Gastrocnemius medialis (tissue), 4 donors: Measurements from ENCODE around the gene GRIK4. TPM values are rescaled to one million over a fixed set of nuclear protein-coding genes. Genes with fewer than 3 reads are reported as not detected.

ENCODE experiments used
- ATAC-seq, 2 donors: fragments of 150-250 bp; one replicate each; pipeline ENCODE4 v1.9.1; 2016
- DNase-seq, 2 donors: peaks; one replicate each; pipeline ENCODE4 v3.0.0-alpha.2; 2019
- H3K27ac ChIP-seq, 4 donors: fragments of 200-600 bp; sonication (generic); 1 replicate in 1 of 4; 2 replicates in 3 of 4; pipeline ENCODE4 v1.5.1; 2016 to 2018; ENCODE audit warnings: mild to moderate bottlenecking in 2 of 4, moderate library complexity in 1 of 4
- H3K27me3 ChIP-seq, 3 donors: fragments of 200-600 bp; sonication (generic) in 2 of 3; 1 replicate in 1 of 3; 2 replicates in 2 of 3; pipeline versions ENCODE4 v1.5.1 to v1.6.0; 2016 to 2019; ENCODE audit warnings: mild to moderate bottlenecking in 1 of 3, moderate library complexity in 1 of 3
- H3K36me3 ChIP-seq, 2 donors: fragments of 200-600 bp; sonication (generic) in 1 of 2; one replicate each; pipeline ENCODE4 v1.5.1; 2017 to 2018
- H3K4me1 ChIP-seq, 2 donors: fragments of 200-600 bp; sonication (generic) in 1 of 2; one replicate each; pipeline ENCODE4 v1.5.1; 2016 to 2017; ENCODE audit warnings: mild to moderate bottlenecking in 2 of 2
- H3K4me3 ChIP-seq, 4 donors: fragments of 200-600 bp; sonication (generic) in 3 of 4; 1 replicate in 1 of 4; 2 replicates in 3 of 4; pipeline ENCODE4 v1.5.1; 2016 to 2019; ENCODE audit warnings: mild to moderate bottlenecking in 2 of 4
- H3K9me3 ChIP-seq, 3 donors: fragments of 200-600 bp; sonication (generic) in 2 of 3; 1 replicate in 1 of 3; 2 replicates in 2 of 3; pipeline ENCODE4 v1.5.1; 2016 to 2019
- CTCF ChIP-seq, 5 experiments: fragments of 450-650 bp in 3 of 5; fragments of 200-600 bp in 2 of 5; sonication (generic) in 2 of 5; IDR thresholded peaks in 4 of 5; conservative IDR thresholded peaks in 1 of 5; 1 replicate in 4 of 5; 2 replicates in 1 of 5; pipeline ENCODE4 v1.5.1; 2016 to 2019; ENCODE audit warnings: antibody characterized with exemption in 5 of 5, mild to moderate bottlenecking in 3 of 5, moderate library complexity in 3 of 5
- POLR2A ChIP-seq, 2 donors: fragments of 450-650 bp; IDR thresholded peaks; one replicate each; pipeline ENCODE4 v1.6.1; 2017; ENCODE audit warnings: antibody characterized with exemption in 2 of 2, mild to moderate bottlenecking in 2 of 2, moderate library complexity in 2 of 2
- in situ Hi-C, 4 donors: fragments of 200-750 bp; cut with MboI; loops; one replicate each; pipeline versions ENCODE4 v1.15.0 to v1.8.0; 2017; ENCODE audit warnings: low sequenced_read_pairs in 4 of 4
- intact Hi-C: fragments of 100-400 bp; cut with DNase I; formaldehyde crosslinking; loops from one replicate; pipeline ENCODE4 v1.15.1; 2023; ENCODE audit warnings: low total_unique reads
- total RNA-seq, 4 donors: library from RNA; depleted of rRNA; stranded (reverse); fragments of >200 nt; gene quantifications; one replicate each; pipeline versions ENCODE4 v1.1.0 to v1.2.3, GENCODE V29; 2016

GRIK4 gene
- total RNA-seq, 4 donors from 2014 or later, result 0.42 TPM; not detected in 3

DNA sequence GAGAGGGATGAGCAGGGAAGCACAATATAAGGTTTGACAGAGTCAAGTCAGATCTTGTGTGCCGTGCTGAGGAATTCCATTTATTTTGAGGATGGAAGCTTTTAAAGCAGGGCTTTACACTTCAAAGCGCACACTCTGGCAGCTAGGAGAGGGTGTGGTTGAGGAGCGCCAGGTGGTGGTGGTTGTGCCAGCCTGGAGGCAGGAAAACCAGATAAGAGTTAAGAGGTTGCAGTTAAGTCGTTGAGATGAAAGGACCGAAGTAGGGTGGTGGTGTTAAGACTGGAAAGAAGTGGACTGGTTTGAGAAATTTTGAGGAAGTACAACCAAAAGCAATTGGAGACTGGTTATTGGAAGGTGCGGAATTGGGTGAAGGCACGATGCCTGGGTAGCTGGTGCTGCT is 280.8 kb downstream of the GRIK4 start:
- ATAC-seq, result no peak
- peaks cover 0 to 6% (median 0%) of the 10 kb centered on the region in 3 donors for H3K27me3 ChIP-seq
- intact Hi-C loops (no loop called here), in situ Hi-C loops (no loop called here)
- no peaks in the 10 kb centered on the region for H3K4me1 ChIP-seq
- TF ChIP-seq POLR2A (IDR thresholded peaks at IDR 0.05) (no peak), CTCF (IDR thresholded peaks at IDR 0.05 in 4 of 5, conservative IDR thresholded peaks at IDR 0.05 in 1 of 5) (no peak)
- H3K9me3 ChIP-seq, result no peaks in the 10 kb centered on the region
- no peak overlapping the region for H3K27ac ChIP-seq
- DNase-seq, result no peak
- no peak overlapping the region for H3K4me3 ChIP-seq
- H3K36me3 ChIP-seq, result no peaks in the 10 kb centered on the region

- Histone ChIP-seq H3K27ac (no peak overlapping the region), H3K36me3 (no peaks in the 10 kb centered on the region), H3K4me3 (no peak overlapping the region), H3K4me1 (no peaks in the 10 kb centered on the region), H3K27me3 (peaks cover 0 to 6% (median 0%) of the 10 kb centered on the region in 3 donors), H3K9me3 (no peaks in the 10 kb centered on the region)
- no peak for DNase-seq
- TF ChIP-seq POLR2A (IDR thresholded peaks at IDR 0.05) (no peak), CTCF (IDR thresholded peaks at IDR 0.05 in 4 of 5, conservative IDR thresholded peaks at IDR 0.05 in 1 of 5) (no peak)
- ATAC-seq, result no peak
- in situ Hi-C loops (no loop called here), intact Hi-C loops (no loop called here)
These were observed 281.6 kb downstream of the GRIK4 start for GRCh38 chr11:120793150-120793549.

DNA sequence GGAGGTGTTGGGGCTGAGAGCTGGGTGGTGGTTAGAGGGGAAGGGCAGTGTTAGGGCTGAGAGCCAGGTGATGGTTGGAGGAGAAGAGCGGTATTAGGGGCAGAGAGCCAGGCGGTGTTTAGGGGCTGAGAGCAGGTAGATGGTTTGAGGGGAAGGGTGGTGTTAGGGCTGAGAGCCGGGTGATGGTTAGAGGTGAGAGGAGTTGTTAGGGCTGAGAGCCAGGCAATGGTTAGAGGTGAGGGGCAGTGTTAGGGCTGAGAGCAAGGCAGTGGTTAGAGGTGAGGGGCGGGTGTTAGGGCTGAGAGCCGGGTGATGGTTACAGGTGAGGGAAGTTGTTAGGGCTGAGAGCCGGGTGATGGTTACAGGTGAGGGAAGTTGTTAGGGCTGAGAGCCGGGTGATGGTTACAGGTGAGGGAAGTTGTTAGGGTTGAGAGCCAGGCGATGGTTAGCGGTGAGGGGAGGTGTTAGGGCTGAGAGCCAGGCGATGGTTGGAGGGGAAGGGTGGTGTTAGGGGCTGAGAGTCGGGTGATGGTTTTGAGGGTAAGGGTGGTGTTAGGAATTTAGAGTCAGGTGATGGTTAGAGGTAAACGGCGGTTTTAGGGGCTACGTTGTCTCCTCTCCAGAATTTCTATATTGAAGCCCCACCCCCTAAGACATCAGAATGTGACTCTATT is 282.4 kb downstream of the GRIK4 start:
- Histone ChIP-seq H3K27ac (no peak overlapping the region), H3K9me3 (no peaks in the 10 kb centered on the region), H3K4me1 (no peaks in the 10 kb centered on the region), H3K4me3 (no peak overlapping the region), H3K27me3 (peaks cover 0 to 6% (median 0%) of the 10 kb centered on the region in 3 donors), H3K36me3 (no peaks in the 10 kb centered on the region)
- in situ Hi-C loops (no loop called here), intact Hi-C loops (no loop called here)
- no peak for DNase-seq
- TF ChIP-seq CTCF (IDR thresholded peaks at IDR 0.05 in 4 of 5, conservative IDR thresholded peaks at IDR 0.05 in 1 of 5) (no peak), POLR2A (IDR thresholded peaks at IDR 0.05) (no peak)
- ATAC-seq, result no peak

DNA sequence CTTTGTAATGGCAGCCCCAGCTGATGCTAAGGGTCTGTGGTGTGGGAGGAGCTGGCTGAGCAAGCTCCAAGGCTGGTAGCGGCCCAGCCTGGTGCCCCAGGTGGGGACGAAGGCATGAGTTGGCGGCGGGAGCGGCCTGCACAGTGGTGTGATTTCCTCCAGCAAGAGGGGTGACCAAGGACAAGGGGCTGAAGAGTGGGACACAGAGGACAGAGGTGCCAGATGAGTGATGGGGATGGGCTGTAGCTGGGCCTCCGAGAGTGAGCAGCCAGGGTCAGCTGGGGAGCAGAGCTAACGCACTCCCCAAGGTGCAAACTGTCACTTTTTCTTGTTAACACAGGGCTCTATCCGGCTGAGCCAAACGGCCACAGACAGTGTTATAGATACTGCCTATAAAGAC is 283.2 kb downstream of the GRIK4 start:
- in situ Hi-C loops (no loop called here), intact Hi-C loops (no loop called here)
- no peaks in the 10 kb centered on the region for H3K4me1 ChIP-seq
- H3K36me3 ChIP-seq, result no peaks in the 10 kb centered on the region
- ATAC-seq (no peak), DNase-seq (no peak)
- H3K9me3 ChIP-seq, result no peaks in the 10 kb centered on the region
- peaks cover 0 to 6% (median 0%) of the 10 kb centered on the region in 3 donors for H3K27me3 ChIP-seq
- no peak for TF ChIP-seq CTCF (IDR thresholded peaks at IDR 0.05 in 4 of 5, conservative IDR thresholded peaks at IDR 0.05 in 1 of 5)
- TF ChIP-seq POLR2A (IDR thresholded peaks at IDR 0.05), result no peak
- no peak overlapping the region for H3K4me3 ChIP-seq
- H3K27ac ChIP-seq, result no peak overlapping the region

- no peak overlapping the region for H3K4me3 ChIP-seq
- H3K9me3 ChIP-seq, result no peaks in the 10 kb centered on the region
- no peak overlapping the region for H3K27ac ChIP-seq
- in situ Hi-C loops, result no loop called here
- peaks cover 0 to 4% (median 0%) of the 10 kb centered on the region in 3 donors for H3K27me3 ChIP-seq
- ATAC-seq (no peak), DNase-seq (no peak)
- intact Hi-C loops, result no loop called here
- no peaks in the 10 kb centered on the region for H3K36me3 ChIP-seq
- TF ChIP-seq POLR2A (IDR thresholded peaks at IDR 0.05), result no peak
- TF ChIP-seq CTCF (IDR thresholded peaks at IDR 0.05 in 4 of 5, conservative IDR thresholded peaks at IDR 0.05 in 1 of 5), result no peak
- H3K4me1 ChIP-seq, result no peaks in the 10 kb centered on the region
These were observed 283.6 kb downstream of the GRIK4 start for GRCh38 chr11:120795185-120795584.
